ENCODE data around the gene TSTD1.

DNA sequence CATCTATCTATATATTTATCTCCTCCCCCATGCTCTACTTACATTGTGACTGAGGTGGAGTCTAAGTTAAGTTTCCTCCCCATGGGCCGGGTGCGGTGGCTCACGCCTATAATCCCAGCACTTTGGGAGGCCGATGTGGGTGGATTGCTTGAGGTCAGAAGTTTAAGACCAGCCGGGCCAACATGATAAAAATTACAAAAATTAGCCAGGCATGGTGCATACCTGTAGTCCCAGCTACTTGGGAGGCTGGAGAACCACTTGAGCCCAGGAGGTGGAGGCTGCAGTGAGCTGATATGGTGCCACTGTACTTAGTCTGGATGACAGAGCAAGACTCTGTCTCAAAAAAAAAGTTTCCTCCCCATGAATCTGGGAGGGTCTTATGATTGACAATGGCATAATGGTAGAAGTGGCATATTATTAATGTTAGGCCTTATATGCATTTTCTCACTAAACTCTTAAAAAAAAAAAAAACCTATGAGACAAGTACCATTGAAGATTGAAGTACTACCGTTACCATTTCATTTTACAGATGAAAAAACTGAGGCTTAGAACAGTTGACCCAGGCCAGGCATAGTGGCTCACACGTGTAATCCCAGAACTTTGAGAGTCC, 29.1 kb downstream of the TSTD1 start:
- TF ChIP-seq POLR2AphosphoS5 (IDR thresholded peaks at IDR 0.05; ENCODE audit: low read depth) (no peak), EZH2phosphoT487 (IDR thresholded peaks at IDR 0.05; ENCODE audit: unreplicated experiment) (no peak), EZH2 (IDR thresholded peaks at IDR 0.05; ENCODE audit: low read depth, unreplicated experiment) (no peak)
- TF ChIP-seq, protein P1, sequence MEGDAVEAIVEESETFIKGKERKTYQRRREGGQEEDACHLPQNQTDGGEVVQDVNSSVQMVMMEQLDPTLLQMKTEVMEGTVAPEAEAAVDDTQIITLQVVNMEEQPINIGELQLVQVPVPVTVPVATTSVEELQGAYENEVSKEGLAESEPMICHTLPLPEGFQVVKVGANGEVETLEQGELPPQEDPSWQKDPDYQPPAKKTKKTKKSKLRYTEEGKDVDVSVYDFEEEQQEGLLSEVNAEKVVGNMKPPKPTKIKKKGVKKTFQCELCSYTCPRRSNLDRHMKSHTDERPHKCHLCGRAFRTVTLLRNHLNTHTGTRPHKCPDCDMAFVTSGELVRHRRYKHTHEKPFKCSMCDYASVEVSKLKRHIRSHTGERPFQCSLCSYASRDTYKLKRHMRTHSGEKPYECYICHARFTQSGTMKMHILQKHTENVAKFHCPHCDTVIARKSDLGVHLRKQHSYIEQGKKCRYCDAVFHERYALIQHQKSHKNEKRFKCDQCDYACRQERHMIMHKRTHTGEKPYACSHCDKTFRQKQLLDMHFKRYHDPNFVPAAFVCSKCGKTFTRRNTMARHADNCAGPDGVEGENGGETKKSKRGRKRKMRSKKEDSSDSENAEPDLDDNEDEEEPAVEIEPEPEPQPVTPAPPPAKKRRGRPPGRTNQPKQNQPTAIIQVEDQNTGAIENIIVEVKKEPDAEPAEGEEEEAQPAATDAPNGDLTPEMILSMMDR (conservative IDR thresholded peaks at IDR 0.05; ENCODE audit: low read depth in 2 of 2): no peak
- TF ChIP-seq, protein P2, sequence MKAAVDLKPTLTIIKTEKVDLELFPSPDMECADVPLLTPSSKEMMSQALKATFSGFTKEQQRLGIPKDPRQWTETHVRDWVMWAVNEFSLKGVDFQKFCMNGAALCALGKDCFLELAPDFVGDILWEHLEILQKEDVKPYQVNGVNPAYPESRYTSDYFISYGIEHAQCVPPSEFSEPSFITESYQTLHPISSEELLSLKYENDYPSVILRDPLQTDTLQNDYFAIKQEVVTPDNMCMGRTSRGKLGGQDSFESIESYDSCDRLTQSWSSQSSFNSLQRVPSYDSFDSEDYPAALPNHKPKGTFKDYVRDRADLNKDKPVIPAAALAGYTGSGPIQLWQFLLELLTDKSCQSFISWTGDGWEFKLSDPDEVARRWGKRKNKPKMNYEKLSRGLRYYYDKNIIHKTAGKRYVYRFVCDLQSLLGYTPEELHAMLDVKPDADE (IDR thresholded peaks at IDR 0.05): no peak
- TF ChIP-seq, protein P3, sequence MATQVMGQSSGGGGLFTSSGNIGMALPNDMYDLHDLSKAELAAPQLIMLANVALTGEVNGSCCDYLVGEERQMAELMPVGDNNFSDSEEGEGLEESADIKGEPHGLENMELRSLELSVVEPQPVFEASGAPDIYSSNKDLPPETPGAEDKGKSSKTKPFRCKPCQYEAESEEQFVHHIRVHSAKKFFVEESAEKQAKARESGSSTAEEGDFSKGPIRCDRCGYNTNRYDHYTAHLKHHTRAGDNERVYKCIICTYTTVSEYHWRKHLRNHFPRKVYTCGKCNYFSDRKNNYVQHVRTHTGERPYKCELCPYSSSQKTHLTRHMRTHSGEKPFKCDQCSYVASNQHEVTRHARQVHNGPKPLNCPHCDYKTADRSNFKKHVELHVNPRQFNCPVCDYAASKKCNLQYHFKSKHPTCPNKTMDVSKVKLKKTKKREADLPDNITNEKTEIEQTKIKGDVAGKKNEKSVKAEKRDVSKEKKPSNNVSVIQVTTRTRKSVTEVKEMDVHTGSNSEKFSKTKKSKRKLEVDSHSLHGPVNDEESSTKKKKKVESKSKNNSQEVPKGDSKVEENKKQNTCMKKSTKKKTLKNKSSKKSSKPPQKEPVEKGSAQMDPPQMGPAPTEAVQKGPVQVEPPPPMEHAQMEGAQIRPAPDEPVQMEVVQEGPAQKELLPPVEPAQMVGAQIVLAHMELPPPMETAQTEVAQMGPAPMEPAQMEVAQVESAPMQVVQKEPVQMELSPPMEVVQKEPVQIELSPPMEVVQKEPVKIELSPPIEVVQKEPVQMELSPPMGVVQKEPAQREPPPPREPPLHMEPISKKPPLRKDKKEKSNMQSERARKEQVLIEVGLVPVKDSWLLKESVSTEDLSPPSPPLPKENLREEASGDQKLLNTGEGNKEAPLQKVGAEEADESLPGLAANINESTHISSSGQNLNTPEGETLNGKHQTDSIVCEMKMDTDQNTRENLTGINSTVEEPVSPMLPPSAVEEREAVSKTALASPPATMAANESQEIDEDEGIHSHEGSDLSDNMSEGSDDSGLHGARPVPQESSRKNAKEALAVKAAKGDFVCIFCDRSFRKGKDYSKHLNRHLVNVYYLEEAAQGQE (IDR thresholded peaks at IDR 0.05; ENCODE audit: unreplicated experiment): no peak
